GM11168 (cell line): ENCODE measurements around the gene LAT.
"Not testable (repeated sequence)": the region's sequence is repeated elsewhere in the genome, so short reads cannot be mapped to it uniquely, and the experiment has no call there.

Source experiments
- in situ Hi-C: fragments of 300-500 bp; cut with MboI; formaldehyde crosslinking; loops from one replicate; pipeline ENCODE4 v1.12.0; 2022; ENCODE audit warnings: low sequenced_read_pairs; ENCODE audit not compliant: unreplicated experiment

The LAT gene

GRCh38 chr16:29004496-29005139, 19.8 kb downstream of the LAT start:
- in situ Hi-C loops: not testable (repeated sequence)

- in situ Hi-C loops: no loop called here
Observed at GRCh38 chr16:29007730-29008593, 23.1 kb downstream of the LAT start.

- in situ Hi-C loops: no loop called here
Observed at GRCh38 chr16:29009050-29009837, 24.4 kb downstream of the LAT start.

- in situ Hi-C loops: no loop called here
Observed at GRCh38 chr16:29009838-29010166, 24.9 kb downstream of the LAT start.

- in situ Hi-C loops: no loop called here
Observed at GRCh38 chr16:29011112-29011511, 26.3 kb downstream of the LAT start.

GRCh38 chr16:29011851-29012250, 27.0 kb downstream of the LAT start:
- in situ Hi-C loops: no loop called here

- in situ Hi-C loops: no loop called here
Observed at GRCh38 chr16:29012913-29013553, 28.2 kb downstream of the LAT start.

GRCh38 chr16:29014561-29015069, 29.8 kb downstream of the LAT start:
- in situ Hi-C loops: no loop called here

GRCh38 chr16:29022196-29022595, 37.3 kb downstream of the LAT start:
- in situ Hi-C loops: no loop called here

- in situ Hi-C loops: no loop called here
Observed at GRCh38 chr16:29023279-29024277, 38.7 kb downstream of the LAT start.

GRCh38 chr16:29024278-29024677, 39.4 kb downstream of the LAT start:
- in situ Hi-C loops: no loop called here

GRCh38 chr16:29025218-29025617, 40.4 kb downstream of the LAT start:
- in situ Hi-C loops: no loop called here

GRCh38 chr16:29025735-29026134, 40.9 kb downstream of the LAT start:
- in situ Hi-C loops: no loop called here

- in situ Hi-C loops: no loop called here
Observed at GRCh38 chr16:29028457-29029167, 43.8 kb downstream of the LAT start.

- in situ Hi-C loops: no loop called here
Observed at GRCh38 chr16:29029168-29029994, 44.5 kb downstream of the LAT start.

GRCh38 chr16:29030086-29030840, 45.4 kb downstream of the LAT start:
- in situ Hi-C loops: no loop called here
